HepG2 (cell line): ENCODE data around the gene PRM3. TPM values are rescaled to one million over a fixed set of nuclear protein-coding genes. Genes with fewer than 3 reads are reported as not detected.

Experiments used
- ARHGAP35 ChIP-seq: sonication (generic); formaldehyde crosslinking; IDR thresholded peaks from 2 replicates; pipeline ENCODE4 v1.9.0; 2022; ENCODE audit warnings: mild to moderate bottlenecking, inconsistent platforms, moderate library complexity, missing genetic modification reagents, borderline replicate concordance
- FOXO1 ChIP-seq: sonication (generic); formaldehyde crosslinking; IDR thresholded peaks from 2 replicates; pipeline ENCODE4 v1.4.0; 2020; ENCODE audit warnings: missing genetic modification reagents
- GABPA ChIP-seq, 2 experiments: IDR thresholded peaks; 2 replicates each; pipeline ENCODE4 v1.6.1; 2011 to 2016; ENCODE audit warnings: low read depth in 2 of 2, low read length in 1 of 2, missing biosample characterization in 1 of 2, missing genetic modification characterization in 1 of 2
- HNF4G ChIP-seq, 2 experiments: sonication (generic) in 1 of 2; formaldehyde crosslinking in 1 of 2; IDR thresholded peaks; 2 replicates each; pipeline versions ENCODE4 v1.4.0 to v1.6.1; 2011 to 2020; ENCODE audit warnings: borderline replicate concordance in 2 of 2, low read depth in 2 of 2, mild to moderate bottlenecking in 2 of 2, low read length in 1 of 2, missing genetic modification reagents in 1 of 2, moderate library complexity in 1 of 2
- HNRNPUL1 ChIP-seq: fragments of 200-400 bp; formaldehyde crosslinking; IDR thresholded peaks from 2 replicates; pipeline ENCODE4 v1.6.1; 2017; ENCODE audit warnings: low read depth, mild to moderate bottlenecking, low read length, moderate library complexity
- MTERF4 ChIP-seq: sonication (generic); formaldehyde crosslinking; IDR thresholded peaks from 2 replicates; pipeline ENCODE4 v1.8.0; 2023; ENCODE audit warnings: mild to moderate bottlenecking, missing genetic modification reagents
- PHF21A ChIP-seq: sonication (generic); formaldehyde crosslinking; IDR thresholded peaks from 2 replicates; pipeline ENCODE4 v1.5.0; 2020; ENCODE audit warnings: mild to moderate bottlenecking, missing genetic modification reagents
- POLR2A ChIP-seq, 2 experiments: IDR thresholded peaks; 2 replicates each; pipeline ENCODE4 v1.6.1; 2011; ENCODE audit warnings: low read depth in 2 of 2, low read length in 2 of 2, mild to moderate bottlenecking in 1 of 2, moderate library complexity in 1 of 2; ENCODE audit not compliant: insufficient read depth in 1 of 2
- POLR2G ChIP-seq: fragments of 200-400 bp; formaldehyde crosslinking; IDR thresholded peaks from 2 replicates; pipeline ENCODE4 v1.6.1; 2018; ENCODE audit warnings: mild to moderate bottlenecking, low read depth, low read length, moderate library complexity
- SIX1 ChIP-seq: sonication (generic); formaldehyde crosslinking; IDR thresholded peaks from 2 replicates; pipeline ENCODE4 v1.4.0; 2020; ENCODE audit warnings: missing genetic modification reagents, borderline replicate concordance
- TFE3 ChIP-seq: IDR thresholded peaks from 2 replicates; pipeline ENCODE4 v1.6.1; 2016
- ZFAT ChIP-seq: sonication (generic); formaldehyde crosslinking; conservative IDR thresholded peaks from 2 replicates; pipeline ENCODE4 v1.8.1; 2023; ENCODE audit warnings: missing genetic modification reagents, inconsistent platforms
- ZNF256 ChIP-seq: sonication (generic); formaldehyde crosslinking; conservative IDR thresholded peaks from 2 replicates; pipeline ENCODE4 v1.4.0; 2020; ENCODE audit warnings: missing genetic modification reagents
- ZNF326 ChIP-seq: sonication (generic); formaldehyde crosslinking; IDR thresholded peaks from 2 replicates; pipeline ENCODE4 v1.4.0; 2020; ENCODE audit warnings: missing genetic modification reagents, borderline replicate concordance
- ZNF530 ChIP-seq: sonication (generic); formaldehyde crosslinking; IDR thresholded peaks from 2 replicates; pipeline ENCODE4 v1.5.0; 2020; ENCODE audit warnings: low read depth, mild to moderate bottlenecking, missing genetic modification reagents
- ZSCAN21 ChIP-seq: sonication (generic); formaldehyde crosslinking; IDR thresholded peaks from 2 replicates; pipeline ENCODE4 v1.8.0; 2022; ENCODE audit warnings: mild to moderate bottlenecking, missing genetic modification reagents, moderate library complexity, borderline replicate concordance
- polyA plus RNA-seq, 8 experiments: library from polyadenylated mRNA; depleted of rRNA in 3 of 8; stranded (reverse) in 7 of 8; unstranded in 1 of 8; fragments of >200 nt; fragmentation: Illumina TruSeq in 4 of 8; extraction: Trizol in 4 of 8; gene quantifications; 2 replicates each; pipeline versions ENCODE4 v1.2.1 to v1.2.3, GENCODE V29; 2011 to 2016; ENCODE audit warnings: low read depth in 4 of 8, missing spikeins in 1 of 8, mixed read lengths in 1 of 8; ENCODE audit not compliant: insufficient read depth in 1 of 8
- total RNA-seq, 5 experiments: library from RNA; depleted of rRNA; stranded (reverse); fragments of >200 nt; fragmentation: Illumina TruSeq; extraction: Trizol; gene quantifications; 2 replicates each; pipeline ENCODE4 v1.2.3, GENCODE V29; 2016; ENCODE audit warnings: low read depth in 1 of 5
- TF ChIP-seq, protein P1 (sequence below): sonication (generic); formaldehyde crosslinking; IDR thresholded peaks from 2 replicates; pipeline ENCODE4 v1.8.0; 2022; ENCODE audit warnings: mild to moderate bottlenecking, missing genetic modification reagents, moderate library complexity
- TF ChIP-seq, protein P2 (sequence below): sonication (generic); formaldehyde crosslinking; IDR thresholded peaks from 2 replicates; pipeline ENCODE4; 2020; ENCODE audit warnings: missing genetic modification reagents, mild to moderate bottlenecking, borderline replicate concordance

Gene PRM3
- total and polyA plus RNA-seq, 2 of the 13 experiments (the other 11 are each of a cell fraction or from before 2014, with no cell fraction given), result not detected

- TF ChIP-seq, protein P1, sequence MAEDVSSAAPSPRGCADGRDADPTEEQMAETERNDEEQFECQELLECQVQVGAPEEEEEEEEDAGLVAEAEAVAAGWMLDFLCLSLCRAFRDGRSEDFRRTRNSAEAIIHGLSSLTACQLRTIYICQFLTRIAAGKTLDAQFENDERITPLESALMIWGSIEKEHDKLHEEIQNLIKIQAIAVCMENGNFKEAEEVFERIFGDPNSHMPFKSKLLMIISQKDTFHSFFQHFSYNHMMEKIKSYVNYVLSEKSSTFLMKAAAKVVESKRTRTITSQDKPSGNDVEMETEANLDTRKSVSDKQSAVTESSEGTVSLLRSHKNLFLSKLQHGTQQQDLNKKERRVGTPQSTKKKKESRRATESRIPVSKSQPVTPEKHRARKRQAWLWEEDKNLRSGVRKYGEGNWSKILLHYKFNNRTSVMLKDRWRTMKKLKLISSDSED (CRISPR knock-in tag), result no peak
- TF ChIP-seq MTERF4 (CRISPR knock-in tag) (no peak), TFE3 (CRISPR knock-in tag) (no peak), ZFAT (no peak), ARHGAP35 (CRISPR knock-in tag) (peak; percentile 40; the same call in 1 of the 2 replicates), FOXO1 (0 out of 2 replicates have a peak, but pooled peaks have one; percentile 17), ZNF326 (CRISPR knock-in tag) (no peak), GABPA (IDR thresholded peaks at IDR 0.05; ENCODE audit: low read depth, low read length) (no peak), GABPA (CRISPR knock-in tag; IDR thresholded peaks at IDR 0.05; ENCODE audit: low read depth) (no peak), ZSCAN21 (CRISPR knock-in tag) (no peak), SIX1 (CRISPR knock-in tag) (no peak), PHF21A (0 out of 2 replicates have a peak, but pooled peaks have one; percentile 38), ZNF256 (CRISPR knock-in tag) (no peak), POLR2G (peak; percentile 62), HNF4G (IDR thresholded peaks at IDR 0.05; ENCODE audit: borderline replicate concordance, low read depth, low read length) (no peak), HNF4G (CRISPR knock-in tag; IDR thresholded peaks at IDR 0.05; ENCODE audit: borderline replicate concordance, low read depth) (no peak), HNRNPUL1 (no peak), ZNF530 (CRISPR knock-in tag) (no peak), POLR2A (IDR thresholded peaks at IDR 0.05; ENCODE audit: insufficient read depth in 1 of 2, low read depth in 2 of 2, low read length in 2 of 2) (peak in 1 of 2 experiments; percentile 6; a peak in 1 of 4 replicates)
- TF ChIP-seq, protein P2, sequence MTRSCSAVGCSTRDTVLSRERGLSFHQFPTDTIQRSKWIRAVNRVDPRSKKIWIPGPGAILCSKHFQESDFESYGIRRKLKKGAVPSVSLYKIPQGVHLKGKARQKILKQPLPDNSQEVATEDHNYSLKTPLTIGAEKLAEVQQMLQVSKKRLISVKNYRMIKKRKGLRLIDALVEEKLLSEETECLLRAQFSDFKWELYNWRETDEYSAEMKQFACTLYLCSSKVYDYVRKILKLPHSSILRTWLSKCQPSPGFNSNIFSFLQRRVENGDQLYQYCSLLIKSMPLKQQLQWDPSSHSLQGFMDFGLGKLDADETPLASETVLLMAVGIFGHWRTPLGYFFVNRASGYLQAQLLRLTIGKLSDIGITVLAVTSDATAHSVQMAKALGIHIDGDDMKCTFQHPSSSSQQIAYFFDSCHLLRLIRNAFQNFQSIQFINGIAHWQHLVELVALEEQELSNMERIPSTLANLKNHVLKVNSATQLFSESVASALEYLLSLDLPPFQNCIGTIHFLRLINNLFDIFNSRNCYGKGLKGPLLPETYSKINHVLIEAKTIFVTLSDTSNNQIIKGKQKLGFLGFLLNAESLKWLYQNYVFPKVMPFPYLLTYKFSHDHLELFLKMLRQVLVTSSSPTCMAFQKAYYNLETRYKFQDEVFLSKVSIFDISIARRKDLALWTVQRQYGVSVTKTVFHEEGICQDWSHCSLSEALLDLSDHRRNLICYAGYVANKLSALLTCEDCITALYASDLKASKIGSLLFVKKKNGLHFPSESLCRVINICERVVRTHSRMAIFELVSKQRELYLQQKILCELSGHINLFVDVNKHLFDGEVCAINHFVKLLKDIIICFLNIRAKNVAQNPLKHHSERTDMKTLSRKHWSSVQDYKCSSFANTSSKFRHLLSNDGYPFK (CRISPR knock-in tag), result peak; percentile 53; the same call in 1 of the 2 replicates
These were observed 21.6 kb downstream of the PRM3 start (continued) for GRCh38 chr16:11251525-11252481.
